SK-MEL-5 (cell line): ENCODE measurements around the gene THADA. TPM values are rescaled to one million over a fixed set of nuclear protein-coding genes. Genes with fewer than 3 reads are reported as not detected.
"Not testable (repeated sequence)": the region's sequence is repeated elsewhere in the genome, so short reads cannot be mapped to it uniquely, and the experiment has no call there.

Experiments
- DNase-seq: peaks from one replicate; pipeline ENCODE4 v3.0.0-alpha.2; 2016; ENCODE audit warnings: low read depth, low spot score
- in situ Hi-C: cut with HindIII; loops from 2 replicates; pipeline ENCODE4 v1.10.0; 2016; ENCODE audit warnings: low sequenced_read_pairs, high pct_unique_total_duplicates, low pct_unique_long_range_greater_than_20kb
- polyA plus RNA-seq, 2 experiments: library from polyadenylated mRNA; depleted of rRNA; stranded (reverse); fragments of >200 nt; gene quantifications; 2 replicates each; pipeline ENCODE4 v1.2.3, GENCODE V29; 2015
- total RNA-seq: library from RNA; depleted of rRNA; stranded (reverse); fragments of >200 nt; shearing (Covaris generic); gene quantifications from 2 replicates; pipeline ENCODE4 v1.2.3, GENCODE V29; 2014; rRNA removed

THADA gene
- 50.3 and 57.3 TPM in 2 replicates for total RNA-seq
- polyA plus RNA-seq (2015; cell fraction: cytosol; rRNA removed) = 34.9 and 35.5 TPM in 2 replicates
- polyA plus RNA-seq (2015; cell fraction: nucleus; rRNA removed) = 179 and 266 TPM in 2 replicates

GRCh38 chr2:43595603-43596412 is at the start of gene THADA:
THADA (minus strand) TSS chr2:43596038; CDS start chr2:43592392, 3,646 bp downstream.
- DNase-seq = peak; percentile 100
- in situ Hi-C loops = loop anchor here (25.0 kb wide), 1 partner anchor 484 kb away; no protein-coding TSS in a partner anchor

- DNase-seq = no peak
Observed at GRCh38 chr2:43643680-43644079, 47.8 kb upstream of the THADA start.

GRCh38 chr2:43642363-43642762 is 46.5 kb upstream of the THADA start:
- in situ Hi-C loops = no loop called here
- DNase-seq = no peak

More at GRCh38 chr2:43643680-43644079, 47.8 kb upstream of the THADA start:
- in situ Hi-C loops = no loop called here

GRCh38 chr2:43637030-43637803 is 41.4 kb upstream of the THADA start, which contains the start of gene PLEKHH2:
PLEKHH2 (plus strand) TSS chr2:43637260; CDS start chr2:43644674, 7,414 bp downstream.
- DNase-seq = peak; percentile 94
- in situ Hi-C loops = no loop called here

GRCh38 chr2:43636621-43637020 is 40.8 kb upstream of the THADA start:
- in situ Hi-C loops = no loop called here
- DNase-seq = no peak

- in situ Hi-C loops, DNase-seq: not testable (repeated sequence)
Observed at GRCh38 chr2:43636153-43636552, 40.3 kb upstream of the THADA start.

GRCh38 chr2:43634604-43635306 is 38.9 kb upstream of the THADA start:
- in situ Hi-C loops = no loop called here
- peak; percentile 74 for DNase-seq

- in situ Hi-C loops = no loop called here
- peak; percentile 47 for DNase-seq
Observed at GRCh38 chr2:43631618-43632317, 35.9 kb upstream of the THADA start.

- no peak for DNase-seq
- in situ Hi-C loops = no loop called here
Observed at GRCh38 chr2:43622931-43623451, 27.2 kb upstream of the THADA start.

GRCh38 chr2:43619511-43619910 is 23.7 kb upstream of the THADA start:
- no peak for DNase-seq
- in situ Hi-C loops = no loop called here

- DNase-seq = no peak
- in situ Hi-C loops = no loop called here
Observed at GRCh38 chr2:43616967-43617680, 21.3 kb upstream of the THADA start.

GRCh38 chr2:43612944-43613343 is 17.1 kb upstream of the THADA start:
- in situ Hi-C loops = no loop called here
- no peak for DNase-seq

- in situ Hi-C loops = no loop called here
- peak; percentile 94 for DNase-seq
Observed at GRCh38 chr2:43611987-43612894, 16.4 kb upstream of the THADA start.

GRCh38 chr2:43610361-43610760 is 14.5 kb upstream of the THADA start:
- in situ Hi-C loops = no loop called here
- no peak for DNase-seq

GRCh38 chr2:43609290-43609918 is 13.6 kb upstream of the THADA start:
- peak; percentile 91 for DNase-seq
- in situ Hi-C loops = no loop called here
